HepG2 (cell line): ENCODE data around the gene KANSL1L. TPM values are rescaled to one million over a fixed set of nuclear protein-coding genes. Genes with fewer than 3 reads are reported as not detected.
A peak's percentile ranks its signal among the peaks of the same experiment; 100 is the strongest.

Experiments used
- FOXA3 ChIP-seq: IDR thresholded peaks from 2 replicates; pipeline ENCODE4 v1.6.1; 2016; ENCODE audit warnings: missing genetic modification reagents, missing compliant biosample characterization
- HOXA7 ChIP-seq: sonication (generic); formaldehyde crosslinking; IDR thresholded peaks from 2 replicates; pipeline ENCODE4 v1.8.1; 2022; ENCODE audit warnings: mild to moderate bottlenecking, missing genetic modification reagents, moderate library complexity
- JDP2 ChIP-seq: sonication (generic); formaldehyde crosslinking; IDR thresholded peaks from 2 replicates; pipeline ENCODE4 v1.8.1; 2022; ENCODE audit warnings: missing genetic modification reagents, borderline replicate concordance
- KDM5B ChIP-seq: sonication (generic); formaldehyde crosslinking; IDR thresholded peaks from 2 replicates; pipeline ENCODE4 v1.4.0; 2020; ENCODE audit warnings: missing genetic modification reagents, mild to moderate bottlenecking, borderline replicate concordance
- MAFK ChIP-seq, 2 experiments: IDR thresholded peaks in 1 of 2; conservative IDR thresholded peaks in 1 of 2; 2 replicates each; pipeline ENCODE4 v1.6.1; 2011; ENCODE audit warnings: improper control_type of control experiment in 2 of 2, low read length in 2 of 2
- MEF2D ChIP-seq: sonication (generic); formaldehyde crosslinking; IDR thresholded peaks from 2 replicates; pipeline ENCODE4 v1.5.1; 2020; ENCODE audit warnings: mild to moderate bottlenecking, missing genetic modification reagents
- NFRKB ChIP-seq: fragments of 450-650 bp; IDR thresholded peaks from 2 replicates; pipeline ENCODE4 v1.6.1; 2017
- RBM39 ChIP-seq: fragments of 200-400 bp; formaldehyde crosslinking; IDR thresholded peaks from one replicate; pipeline ENCODE4 v1.6.1; 2018; ENCODE audit warnings: antibody characterized with exemption, mild to moderate bottlenecking, low read depth, low read length; ENCODE audit not compliant: poor library complexity, severe bottlenecking
- REL ChIP-seq: sonication (generic); formaldehyde crosslinking; conservative IDR thresholded peaks from 2 replicates; pipeline ENCODE4 v1.8.0; 2022; ENCODE audit warnings: mild to moderate bottlenecking, missing genetic modification reagents, moderate library complexity
- SMARCE1 ChIP-seq: fragments of 450-650 bp; IDR thresholded peaks from 2 replicates; pipeline ENCODE4 v1.6.1; 2017; ENCODE audit warnings: borderline replicate concordance
- SP1 ChIP-seq, 2 experiments: fragments of 450-650 bp in 1 of 2; sonication (generic) in 1 of 2; formaldehyde crosslinking in 1 of 2; IDR thresholded peaks; 2 replicates each; pipeline versions ENCODE4 v1.4.0 to v1.6.1; 2016 to 2020; ENCODE audit warnings: missing genetic modification reagents in 1 of 2
- ZBTB25 ChIP-seq: IDR thresholded peaks from 2 replicates; pipeline ENCODE4 v1.6.1; 2018; ENCODE audit warnings: missing genetic modification reagents
- ZNF609 ChIP-seq: sonication (generic); formaldehyde crosslinking; IDR thresholded peaks from 2 replicates; pipeline ENCODE4 v1.4.0; 2020; ENCODE audit warnings: mild to moderate bottlenecking, missing genetic modification reagents, borderline replicate concordance
- polyA plus RNA-seq, 8 experiments: library from polyadenylated mRNA; depleted of rRNA in 3 of 8; stranded (reverse) in 7 of 8; unstranded in 1 of 8; fragments of >200 nt; fragmentation: Illumina TruSeq in 4 of 8; extraction: Trizol in 4 of 8; gene quantifications; 2 replicates each; pipeline versions ENCODE4 v1.2.1 to v1.2.3, GENCODE V29; 2011 to 2016; ENCODE audit warnings: low read depth in 4 of 8, missing spikeins in 1 of 8, mixed read lengths in 1 of 8; ENCODE audit not compliant: insufficient read depth in 1 of 8
- total RNA-seq, 5 experiments: library from RNA; depleted of rRNA; stranded (reverse); fragments of >200 nt; fragmentation: Illumina TruSeq; extraction: Trizol; gene quantifications; 2 replicates each; pipeline ENCODE4 v1.2.3, GENCODE V29; 2016; ENCODE audit warnings: low read depth in 1 of 5
- TF ChIP-seq, protein P1 (sequence below): IDR thresholded peaks from 2 replicates; pipeline ENCODE4 v1.6.1; 2012; ENCODE audit warnings: inconsistent platforms
- TF ChIP-seq, protein P2 (sequence below): sonication (generic); formaldehyde crosslinking; conservative IDR thresholded peaks from 2 replicates; pipeline ENCODE4 v1.4.0; 2020; ENCODE audit warnings: missing genetic modification reagents
- TF ChIP-seq, protein P3 (sequence below): IDR thresholded peaks from 2 replicates; pipeline ENCODE4 v1.4.0; 2020; ENCODE audit warnings: mild to moderate bottlenecking, missing genetic modification reagents

The KANSL1L gene
- total and polyA plus RNA-seq, 2 of the 13 experiments (the other 11 are each of a cell fraction or from before 2014, with no cell fraction given) = 5.4 to 10.3 TPM

GRCh38 chr2:210171309-210172218, at the start of gene KANSL1L (continued):
- no peak for TF ChIP-seq ZNF609 (CRISPR knock-in tag)
- TF ChIP-seq MAFK (conservative IDR thresholded peaks at IDR 0.05 in 1 of 2, IDR thresholded peaks at IDR 0.05 in 1 of 2; ENCODE audit: low read length in 2 of 2) = no peak
- TF ChIP-seq JDP2 (CRISPR knock-in tag) = no peak
- TF ChIP-seq KDM5B = peak; percentile 45; the same call in 1 of the 2 replicates
- TF ChIP-seq MEF2D (CRISPR knock-in tag) = peak; percentile 74
- TF ChIP-seq, protein P1, sequence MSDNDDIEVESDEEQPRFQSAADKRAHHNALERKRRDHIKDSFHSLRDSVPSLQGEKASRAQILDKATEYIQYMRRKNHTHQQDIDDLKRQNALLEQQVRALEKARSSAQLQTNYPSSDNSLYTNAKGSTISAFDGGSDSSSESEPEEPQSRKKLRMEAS = peak; percentile 93
- no peak for TF ChIP-seq SMARCE1
- no peak for TF ChIP-seq HOXA7 (CRISPR knock-in tag)
- TF ChIP-seq, protein P2, sequence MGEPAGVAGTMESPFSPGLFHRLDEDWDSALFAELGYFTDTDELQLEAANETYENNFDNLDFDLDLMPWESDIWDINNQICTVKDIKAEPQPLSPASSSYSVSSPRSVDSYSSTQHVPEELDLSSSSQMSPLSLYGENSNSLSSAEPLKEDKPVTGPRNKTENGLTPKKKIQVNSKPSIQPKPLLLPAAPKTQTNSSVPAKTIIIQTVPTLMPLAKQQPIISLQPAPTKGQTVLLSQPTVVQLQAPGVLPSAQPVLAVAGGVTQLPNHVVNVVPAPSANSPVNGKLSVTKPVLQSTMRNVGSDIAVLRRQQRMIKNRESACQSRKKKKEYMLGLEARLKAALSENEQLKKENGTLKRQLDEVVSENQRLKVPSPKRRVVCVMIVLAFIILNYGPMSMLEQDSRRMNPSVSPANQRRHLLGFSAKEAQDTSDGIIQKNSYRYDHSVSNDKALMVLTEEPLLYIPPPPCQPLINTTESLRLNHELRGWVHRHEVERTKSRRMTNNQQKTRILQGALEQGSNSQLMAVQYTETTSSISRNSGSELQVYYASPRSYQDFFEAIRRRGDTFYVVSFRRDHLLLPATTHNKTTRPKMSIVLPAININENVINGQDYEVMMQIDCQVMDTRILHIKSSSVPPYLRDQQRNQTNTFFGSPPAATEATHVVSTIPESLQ (CRISPR knock-in tag) = no peak
- no peak for TF ChIP-seq RBM39
- TF ChIP-seq SP1 (IDR thresholded peaks at IDR 0.05) = no peak
- TF ChIP-seq SP1 (CRISPR knock-in tag; IDR thresholded peaks at IDR 0.05) = peak; percentile 91
- TF ChIP-seq, protein P3, sequence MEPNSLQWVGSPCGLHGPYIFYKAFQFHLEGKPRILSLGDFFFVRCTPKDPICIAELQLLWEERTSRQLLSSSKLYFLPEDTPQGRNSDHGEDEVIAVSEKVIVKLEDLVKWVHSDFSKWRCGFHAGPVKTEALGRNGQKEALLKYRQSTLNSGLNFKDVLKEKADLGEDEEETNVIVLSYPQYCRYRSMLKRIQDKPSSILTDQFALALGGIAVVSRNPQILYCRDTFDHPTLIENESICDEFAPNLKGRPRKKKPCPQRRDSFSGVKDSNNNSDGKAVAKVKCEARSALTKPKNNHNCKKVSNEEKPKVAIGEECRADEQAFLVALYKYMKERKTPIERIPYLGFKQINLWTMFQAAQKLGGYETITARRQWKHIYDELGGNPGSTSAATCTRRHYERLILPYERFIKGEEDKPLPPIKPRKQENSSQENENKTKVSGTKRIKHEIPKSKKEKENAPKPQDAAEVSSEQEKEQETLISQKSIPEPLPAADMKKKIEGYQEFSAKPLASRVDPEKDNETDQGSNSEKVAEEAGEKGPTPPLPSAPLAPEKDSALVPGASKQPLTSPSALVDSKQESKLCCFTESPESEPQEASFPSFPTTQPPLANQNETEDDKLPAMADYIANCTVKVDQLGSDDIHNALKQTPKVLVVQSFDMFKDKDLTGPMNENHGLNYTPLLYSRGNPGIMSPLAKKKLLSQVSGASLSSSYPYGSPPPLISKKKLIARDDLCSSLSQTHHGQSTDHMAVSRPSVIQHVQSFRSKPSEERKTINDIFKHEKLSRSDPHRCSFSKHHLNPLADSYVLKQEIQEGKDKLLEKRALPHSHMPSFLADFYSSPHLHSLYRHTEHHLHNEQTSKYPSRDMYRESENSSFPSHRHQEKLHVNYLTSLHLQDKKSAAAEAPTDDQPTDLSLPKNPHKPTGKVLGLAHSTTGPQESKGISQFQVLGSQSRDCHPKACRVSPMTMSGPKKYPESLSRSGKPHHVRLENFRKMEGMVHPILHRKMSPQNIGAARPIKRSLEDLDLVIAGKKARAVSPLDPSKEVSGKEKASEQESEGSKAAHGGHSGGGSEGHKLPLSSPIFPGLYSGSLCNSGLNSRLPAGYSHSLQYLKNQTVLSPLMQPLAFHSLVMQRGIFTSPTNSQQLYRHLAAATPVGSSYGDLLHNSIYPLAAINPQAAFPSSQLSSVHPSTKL (CRISPR knock-in tag) = peak; percentile 12
- TF ChIP-seq FOXA3 = no peak
- TF ChIP-seq ZBTB25 (CRISPR knock-in tag) = peak; percentile 28; the same call in 1 of the 2 replicates
- TF ChIP-seq NFRKB = no peak
- 0 out of 2 replicates have a peak, but pooled peaks have one; percentile 41 for TF ChIP-seq REL (CRISPR knock-in tag)
